Endodermal cell (in vitro differentiated cells): ENCODE measurements around the gene BPIFB4. TPM values are rescaled to one million over a fixed set of nuclear protein-coding genes. Genes with fewer than 3 reads are reported as not detected.
"Not testable (repeated sequence)": the region's sequence is repeated elsewhere in the genome, so short reads cannot be mapped to it uniquely, and the experiment has no call there.

Experiments
- DNase-seq: peaks from one replicate; pipeline ENCODE4 v3.0.0-alpha.2; 2017
- H3K27ac ChIP-seq: 2 replicates; pipeline ENCODE4 v1.5.1; 2013; ENCODE audit warnings: mild to moderate bottlenecking, low read depth, low read length, moderate library complexity
- H3K27me3 ChIP-seq: 2 replicates; pipeline ENCODE4 v1.6.1; 2013; ENCODE audit warnings: mild to moderate bottlenecking, low read length, moderate library complexity; ENCODE audit not compliant: insufficient read depth, control insufficient read depth, poor library complexity, severe bottlenecking
- H3K36me3 ChIP-seq: 2 replicates; pipeline ENCODE4 v1.7.0; 2013; ENCODE audit warnings: mild to moderate bottlenecking, low read length, moderate library complexity; ENCODE audit not compliant: control insufficient read depth, insufficient read depth
- H3K4me1 ChIP-seq: one replicate; pipeline ENCODE4 v1.7.0; 2013; ENCODE audit warnings: low read length; ENCODE audit not compliant: control insufficient read depth, insufficient read depth
- H3K4me3 ChIP-seq: 2 replicates; pipeline ENCODE4 v1.5.1; 2013; ENCODE audit warnings: mild to moderate bottlenecking, low read length, moderate library complexity
- H3K9ac ChIP-seq: 2 replicates; pipeline ENCODE4 v1.6.1; 2013; ENCODE audit warnings: mild to moderate bottlenecking, low read length, moderate library complexity; ENCODE audit not compliant: poor library complexity, severe bottlenecking; ENCODE audit errors: extremely low read depth
- H3K9me3 ChIP-seq: 2 replicates; pipeline ENCODE4 v1.6.1; 2013; ENCODE audit warnings: mild to moderate bottlenecking, low read length, moderate library complexity; ENCODE audit not compliant: control insufficient read depth
- H3K27ac Mint-ChIP-seq: 2 replicates; pipeline ENCODE4 v1.8.0; 2020; ENCODE audit warnings: mixed read lengths
- H3K27me3 Mint-ChIP-seq: 2 replicates; pipeline ENCODE4 v1.8.0; 2021; ENCODE audit warnings: mild to moderate bottlenecking, mixed read lengths; ENCODE audit not compliant: insufficient read depth
- H3K36me3 Mint-ChIP-seq: 2 replicates; pipeline ENCODE4 v1.8.0; 2020; ENCODE audit warnings: low read depth, mixed read lengths
- H3K4me1 Mint-ChIP-seq: 2 replicates; pipeline ENCODE4 v1.8.0; 2020; ENCODE audit warnings: mixed read lengths
- H3K4me3 Mint-ChIP-seq: 2 replicates; pipeline ENCODE4 v1.8.0; 2020; ENCODE audit warnings: mild to moderate bottlenecking, moderate library complexity, mixed read lengths
- H3K9me3 Mint-ChIP-seq: 2 replicates; pipeline ENCODE4 v1.8.0; 2020; ENCODE audit warnings: mild to moderate bottlenecking, mixed read lengths
- CTCF ChIP-seq: fragments of 200-600 bp; sonication (generic); conservative IDR thresholded peaks from 2 replicates; pipeline ENCODE4 v1.5.0; 2021; ENCODE audit warnings: antibody characterized with exemption, mild to moderate bottlenecking
- WGBS, 2 experiments: methylation state at CpG; one replicate each; pipeline versions ENCODE4 v1.1.5 to v1.1.7; 2013; ENCODE audit warnings: missing lambda C conversion rate in 2 of 2, mixed read lengths in 1 of 2; ENCODE audit not compliant: insufficient coverage in 1 of 2, insufficient read length in 1 of 2; 5-methylcytosine and 5-hydroxymethylcytosine counted together
- total RNA-seq, 2 donors: library from RNA; stranded (reverse); fragmentation: NEBNext Ultra II Directional in 1 of 2; extraction: Animal tissue kit (Norgen Biotek cat#: 25700) in 1 of 2; gene quantifications; 2 replicates in 1 of 2; 3 replicates in 1 of 2; pipeline ENCODE4 v1.2.1, GENCODE V29; 2021

The BPIFB4 gene
- total RNA-seq, 2 donors from 2014 or later, result 0.22 TPM; not detected in 1

GRCh38 chr20:33093582-33093981, 14.1 kb downstream of the BPIFB4 start:
- Mint-ChIP-seq H3K9me3 (no peaks in the 10 kb centered on the region), H3K27ac (no peak overlapping the region), H3K4me3 (no peak overlapping the region), H3K4me1 (no peaks in the 10 kb centered on the region), H3K36me3 (no peaks in the 10 kb centered on the region), H3K27me3 (no peaks in the 10 kb centered on the region)
- no peaks in the 10 kb centered on the region for H3K36me3 ChIP-seq
- H3K4me1 ChIP-seq, result no peaks in the 10 kb centered on the region
- DNase-seq, result no peak
- no peak overlapping the region for H3K4me3 ChIP-seq
- H3K27ac ChIP-seq, result no peak overlapping the region
- no peaks in the 10 kb centered on the region for H3K9me3 ChIP-seq
- WGBS, 2 experiments, result 50 to 72% methylated on average over 1 of the region's 1 CpG
- no peak for TF ChIP-seq CTCF
- H3K27me3 ChIP-seq, result no peaks in the 10 kb centered on the region
- H3K9ac ChIP-seq, result no peak overlapping the region

- Mint-ChIP-seq H3K27me3 (no peaks in the 10 kb centered on the region), H3K4me3 (no peak overlapping the region), H3K27ac (no peak overlapping the region), H3K9me3 (no peaks in the 10 kb centered on the region), H3K4me1 (no peaks in the 10 kb centered on the region), H3K36me3 (no peaks in the 10 kb centered on the region)
- no peaks in the 10 kb centered on the region for H3K36me3 ChIP-seq
- no peak for DNase-seq
- no peak overlapping the region for H3K9ac ChIP-seq
- H3K4me1 ChIP-seq, result no peaks in the 10 kb centered on the region
- H3K27me3 ChIP-seq, result no peaks in the 10 kb centered on the region
- H3K9me3 ChIP-seq, result no peaks in the 10 kb centered on the region
- no peak for TF ChIP-seq CTCF
- H3K27ac ChIP-seq, result no peak overlapping the region
- H3K4me3 ChIP-seq, result no peak overlapping the region
- WGBS, 2 experiments, result 94% methylated on average over 5 of the region's 5 CpGs
Measured at GRCh38 chr20:33095249-33095648, 15.8 kb downstream of the BPIFB4 start.

GRCh38 chr20:33095902-33096584, 16.6 kb downstream of the BPIFB4 start:
- not testable (repeated sequence) for H3K9me3 Mint-ChIP-seq, H3K4me3 Mint-ChIP-seq, H3K36me3 ChIP-seq, H3K9me3 ChIP-seq, H3K4me1 ChIP-seq, H3K9ac ChIP-seq, H3K4me3 ChIP-seq, H3K27me3 ChIP-seq, H3K27ac Mint-ChIP-seq, H3K27ac ChIP-seq, H3K27me3 Mint-ChIP-seq, H3K36me3 Mint-ChIP-seq, H3K4me1 Mint-ChIP-seq
- DNase-seq, result peak; percentile 88
- peak; percentile 100 for TF ChIP-seq CTCF
- WGBS, 2 experiments, result 26 to 41% methylated on average over 6 of the region's 6 CpGs
